ENCODE results near the gene ZNF506. TPM values are rescaled to one million over a fixed set of nuclear protein-coding genes. Genes with fewer than 3 reads are reported as not detected.

ZNF506 gene
- total and polyA plus RNA-seq, 2 experiments from 2014 or later: 11.8 to 13.3 TPM

DNA sequence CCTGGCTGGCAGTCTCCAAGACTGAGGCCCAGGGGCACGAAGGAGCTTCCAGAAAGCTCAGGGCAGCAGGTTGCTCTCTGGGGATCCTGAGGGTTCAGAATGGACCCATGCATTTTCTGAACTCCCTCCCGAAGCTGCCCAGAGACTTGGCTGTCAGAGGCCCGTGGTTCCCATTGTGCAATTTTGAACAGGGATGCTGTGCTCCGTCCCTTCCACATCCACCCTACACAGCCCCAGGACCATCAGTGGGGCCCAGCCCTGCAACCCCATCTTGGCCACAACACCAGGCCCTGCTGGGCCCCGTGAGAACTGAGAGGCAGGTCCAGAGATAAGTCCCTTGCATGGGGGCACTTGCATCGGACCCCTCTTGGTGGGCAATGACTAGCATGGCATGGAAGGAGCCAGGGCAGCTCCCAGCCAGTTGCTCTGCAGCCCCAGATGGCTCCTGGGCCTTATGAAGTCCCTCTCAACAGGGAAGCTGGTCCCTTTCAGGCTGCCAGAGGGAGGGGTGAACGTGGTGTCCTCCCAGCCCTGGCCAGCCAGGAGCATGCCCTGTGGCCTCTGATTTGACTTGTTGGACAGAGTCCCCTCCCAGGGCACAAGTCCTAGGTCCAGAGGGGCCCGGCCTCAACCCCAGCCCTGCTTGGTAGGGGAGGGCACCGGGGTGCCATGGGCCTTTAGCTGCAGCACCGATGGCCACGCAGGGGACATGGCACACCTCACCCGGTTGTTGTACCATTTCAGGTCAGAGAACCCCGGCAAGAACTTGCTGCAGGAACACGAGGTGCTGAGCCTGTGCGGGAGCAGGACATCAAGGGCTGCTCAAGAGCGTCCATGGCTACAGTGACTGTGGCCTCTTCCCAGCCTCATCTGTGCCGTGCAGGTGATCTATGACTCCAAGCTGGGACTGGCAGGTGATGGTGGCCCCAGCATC, 71.4 kb downstream of the ZNF506 start:
- Histone ChIP-seq H3K9ac (no peak overlapping the region), H3K36me3 (ENCODE audit: low read depth) (no peaks in the 10 kb centered on the region), H3K9me3 (ENCODE audit: low read depth) (no peaks in the 10 kb centered on the region), H3K9me2 (ENCODE audit: insufficient read depth) (no peaks in the 10 kb centered on the region), H2AFZ (no peak overlapping the region), H3K79me2 (ENCODE audit: insufficient read depth) (no peaks in the 10 kb centered on the region), H3K4me2 (ENCODE audit: unreplicated experiment) (no peak overlapping the region), H3K4me3 (no peak overlapping the region), H3K4me1 (ENCODE audit: insufficient read depth) (no peaks in the 10 kb centered on the region), H3F3A (ENCODE audit: insufficient read depth) (no peaks in the 10 kb centered on the region), H3K27ac (no peak overlapping the region), H4K20me1 (ENCODE audit: insufficient read depth) (no peaks in the 10 kb centered on the region), H3K27me3 (replicated peaks; ENCODE audit: insufficient read depth) (no peaks in the 10 kb centered on the region)
- TF ChIP-seq EZH2 (IDR thresholded peaks at IDR 0.05; ENCODE audit: insufficient read depth, poor library complexity, severe bottlenecking): no peak
- TF ChIP-seq EZH2phosphoT487 (IDR thresholded peaks at IDR 0.05; ENCODE audit: insufficient read depth, low read depth): no peak
- WGBS, 2 experiments (ENCODE audit: low coverage in 1 of 2, low lambda C conversion rate in 2 of 2, missing lambda C conversion rate in 2 of 2): 50 to 51% methylated on average over 15 to 17 of the region's 17 CpGs
- no peak for DNase-seq
- in situ Hi-C loops (cut with MboI): no loop called here

DNA sequence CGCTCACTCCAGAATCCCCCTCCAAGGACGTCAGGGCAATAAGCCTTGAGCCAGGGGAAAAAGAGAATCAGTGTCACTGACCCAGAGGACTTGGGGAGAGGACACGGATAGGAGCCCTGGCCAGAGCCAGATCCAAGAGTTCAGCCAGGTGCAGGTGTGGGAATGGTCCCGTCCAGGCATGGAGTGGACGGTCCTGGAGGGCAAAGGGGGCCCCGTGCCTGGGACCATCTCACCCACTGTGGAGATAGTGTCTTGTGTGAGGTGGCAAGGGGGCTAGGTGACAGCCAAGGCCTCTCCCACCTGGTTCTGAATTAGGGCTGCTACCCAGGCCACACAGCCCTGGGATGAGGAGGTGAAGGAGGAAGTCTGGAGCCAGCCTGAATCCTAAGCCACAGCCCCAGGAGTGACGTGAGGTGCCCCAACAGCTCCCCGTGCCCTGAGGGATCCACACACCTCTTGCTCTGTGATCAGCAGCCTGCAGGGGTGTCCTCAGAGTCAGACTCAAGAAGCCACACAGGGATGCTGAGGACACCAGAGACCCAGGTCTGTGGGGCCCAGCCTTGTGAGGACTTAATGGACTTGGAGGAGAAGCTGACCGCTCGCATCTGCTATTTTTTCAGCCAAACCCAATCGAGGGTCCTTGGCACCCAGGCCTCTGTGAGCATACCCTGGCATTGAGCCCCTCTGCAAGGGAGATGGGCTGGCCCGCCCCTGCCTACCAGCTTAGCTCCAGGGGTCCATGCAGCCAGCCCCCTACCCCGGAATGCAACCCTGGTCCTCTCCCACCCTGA, 72.2 kb downstream of the ZNF506 start:
- Histone ChIP-seq H3K4me1 (ENCODE audit: insufficient read depth) (no peaks in the 10 kb centered on the region), H4K20me1 (ENCODE audit: insufficient read depth) (no peaks in the 10 kb centered on the region), H3K9me2 (ENCODE audit: insufficient read depth) (no peaks in the 10 kb centered on the region), H3K9ac (no peak overlapping the region), H3K27ac (no peak overlapping the region), H3K4me3 (no peak overlapping the region), H3F3A (ENCODE audit: insufficient read depth) (no peaks in the 10 kb centered on the region), H3K4me2 (ENCODE audit: unreplicated experiment) (no peak overlapping the region), H3K9me3 (ENCODE audit: low read depth) (no peaks in the 10 kb centered on the region), H3K79me2 (ENCODE audit: insufficient read depth) (no peaks in the 10 kb centered on the region), H2AFZ (no peak overlapping the region), H3K27me3 (replicated peaks; ENCODE audit: insufficient read depth) (no peaks in the 10 kb centered on the region), H3K36me3 (ENCODE audit: low read depth) (no peaks in the 10 kb centered on the region)
- in situ Hi-C loops (cut with MboI): no loop called here
- WGBS, 2 experiments (ENCODE audit: low coverage in 1 of 2, low lambda C conversion rate in 2 of 2, missing lambda C conversion rate in 2 of 2): 49 to 52% methylated on average over 12 to 13 of the region's 13 CpGs
- DNase-seq: no peak
- no peak for TF ChIP-seq EZH2phosphoT487 (IDR thresholded peaks at IDR 0.05; ENCODE audit: insufficient read depth, low read depth)
- no peak for TF ChIP-seq EZH2 (IDR thresholded peaks at IDR 0.05; ENCODE audit: insufficient read depth, poor library complexity, severe bottlenecking)

- no peaks in the 10 kb centered on the region for H3F3A ChIP-seq (ENCODE audit: insufficient read depth)
- no peaks in the 10 kb centered on the region for H3K4me1 ChIP-seq (ENCODE audit: insufficient read depth)
- no peaks in the 10 kb centered on the region for H3K9me2 ChIP-seq (ENCODE audit: insufficient read depth)
- in situ Hi-C loops (cut with MboI): no loop called here
- no peak overlapping the region for H3K27ac ChIP-seq
- no peak overlapping the region for H2AFZ ChIP-seq
- WGBS, 2 experiments (ENCODE audit: low coverage in 1 of 2, low lambda C conversion rate in 2 of 2, missing lambda C conversion rate in 2 of 2): 40 to 50% methylated on average over 7 to 9 of the region's 9 CpGs
- H3K36me3 ChIP-seq (ENCODE audit: low read depth): no peaks in the 10 kb centered on the region
- no peaks in the 10 kb centered on the region for H3K27me3 ChIP-seq (replicated peaks; ENCODE audit: insufficient read depth)
- TF ChIP-seq EZH2phosphoT487 (IDR thresholded peaks at IDR 0.05; ENCODE audit: insufficient read depth, low read depth): no peak
- no peak for TF ChIP-seq EZH2 (IDR thresholded peaks at IDR 0.05; ENCODE audit: insufficient read depth, poor library complexity, severe bottlenecking)
- no peaks in the 10 kb centered on the region for H3K9me3 ChIP-seq (ENCODE audit: low read depth)
- H3K4me3 ChIP-seq: no peak overlapping the region
- no peak overlapping the region for H3K4me2 ChIP-seq (ENCODE audit: unreplicated experiment)
- H3K9ac ChIP-seq: no peak overlapping the region
- no peak for DNase-seq
- H4K20me1 ChIP-seq (ENCODE audit: insufficient read depth): no peaks in the 10 kb centered on the region
- H3K79me2 ChIP-seq (ENCODE audit: insufficient read depth): no peaks in the 10 kb centered on the region
Measured at GRCh38 chr19:19748249-19748938, 73.2 kb downstream of the ZNF506 start.

All from GM23248 (cell line).